ENCODE data around the gene ONECUT1.

ONECUT1 gene

GRCh38 chr15:52797625-52798501, 7.7 kb upstream of the ONECUT1 start:
- no peak for DNase-seq (ENCODE audit: low read depth in 2 of 2)

GRCh38 chr15:52796753-52797520, 6.8 kb upstream of the ONECUT1 start:
- no peak for DNase-seq (ENCODE audit: low read depth in 2 of 2)

GRCh38 chr15:52796228-52796521, 6.0 kb upstream of the ONECUT1 start:
- no peak for DNase-seq (ENCODE audit: low read depth in 2 of 2)

- no peak for DNase-seq (ENCODE audit: low read depth in 2 of 2)
These were observed 5.5 kb upstream of the ONECUT1 start for GRCh38 chr15:52795464-52796227.

- no peak for DNase-seq (ENCODE audit: low read depth in 2 of 2)
These were observed 4.7 kb upstream of the ONECUT1 start for GRCh38 chr15:52794665-52795463.

GRCh38 chr15:52791776-52792175, 1.6 kb upstream of the ONECUT1 start:
- DNase-seq (ENCODE audit: low read depth in 2 of 2): no peak

GRCh38 chr15:52790941-52791751, 1.0 kb upstream of the ONECUT1 start:
- no peak for DNase-seq (ENCODE audit: low read depth in 2 of 2)

GRCh38 chr15:52789601-52790168, 451 bp downstream of the ONECUT1 start:
- DNase-seq (ENCODE audit: low read depth in 2 of 2): no peak

- no peak for DNase-seq (ENCODE audit: low read depth in 2 of 2)
These were observed 1.0 kb downstream of the ONECUT1 start for GRCh38 chr15:52789008-52789600.

- DNase-seq (ENCODE audit: low read depth in 2 of 2): no peak
These were observed 1.8 kb downstream of the ONECUT1 start for GRCh38 chr15:52788099-52788986.

GRCh38 chr15:52787549-52788098, 2.5 kb downstream of the ONECUT1 start:
- no peak for DNase-seq (ENCODE audit: low read depth in 2 of 2)

- DNase-seq (ENCODE audit: low read depth in 2 of 2): no peak
These were observed 3.0 kb downstream of the ONECUT1 start for GRCh38 chr15:52787123-52787503.

- DNase-seq (ENCODE audit: low read depth in 2 of 2): no peak
These were observed 3.6 kb downstream of the ONECUT1 start for GRCh38 chr15:52786436-52787122.

GRCh38 chr15:52785672-52786406, 4.3 kb downstream of the ONECUT1 start:
- DNase-seq (ENCODE audit: low read depth in 2 of 2): no peak

GRCh38 chr15:52784799-52785671, 5.1 kb downstream of the ONECUT1 start:
- DNase-seq (ENCODE audit: low read depth in 2 of 2): no peak

Data from fibroblast of skin of left biceps (primary cell).